Cortex of kidney (tissue), 1 donor: ENCODE measurements around the gene CCDC7.
"Not testable (repeated sequence)": the region's sequence is repeated elsewhere in the genome, so short reads cannot be mapped to it uniquely, and the experiment has no call there.

Experiments
- DNase-seq: peaks from one replicate; lab custom pipeline; 2025; lab: John Stamatoyannopoulos, UW

CCDC7 gene

GRCh38 chr10:32887481-32887880, 441.5 kb downstream of the CCDC7 start:
- no peak for DNase-seq

- DNase-seq = no peak
Measured at GRCh38 chr10:32888161-32888927, 442.4 kb downstream of the CCDC7 start.

GRCh38 chr10:32889631-32890212, 443.8 kb downstream of the CCDC7 start:
- DNase-seq = no peak

GRCh38 chr10:32890444-32890843, 444.5 kb downstream of the CCDC7 start:
- no peak for DNase-seq

DNA sequence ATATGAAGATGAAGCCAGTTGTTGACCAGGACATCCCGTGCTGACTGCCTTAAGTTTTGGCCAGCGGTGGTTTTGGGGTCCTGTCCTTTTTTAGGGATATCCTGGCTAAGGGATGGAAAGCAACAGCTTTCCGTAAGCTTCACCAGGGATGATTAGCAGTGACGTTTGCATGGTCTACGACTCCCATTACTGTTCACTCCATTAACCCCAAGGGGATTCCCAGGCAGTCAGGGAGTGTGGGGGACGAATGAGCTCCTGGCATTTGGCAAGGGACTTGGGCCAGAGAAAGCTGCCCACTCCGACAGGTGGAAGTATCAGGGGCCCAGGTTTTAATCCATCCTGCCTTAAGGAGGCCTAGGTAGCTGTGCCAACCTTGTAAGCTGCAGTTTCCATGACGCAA, 445.3 kb downstream of the CCDC7 start:
- DNase-seq = no peak

GRCh38 chr10:32893434-32893833, 447.5 kb downstream of the CCDC7 start:
- no peak for DNase-seq

GRCh38 chr10:32893916-32894664, 448.1 kb downstream of the CCDC7 start:
- no peak for DNase-seq

DNA sequence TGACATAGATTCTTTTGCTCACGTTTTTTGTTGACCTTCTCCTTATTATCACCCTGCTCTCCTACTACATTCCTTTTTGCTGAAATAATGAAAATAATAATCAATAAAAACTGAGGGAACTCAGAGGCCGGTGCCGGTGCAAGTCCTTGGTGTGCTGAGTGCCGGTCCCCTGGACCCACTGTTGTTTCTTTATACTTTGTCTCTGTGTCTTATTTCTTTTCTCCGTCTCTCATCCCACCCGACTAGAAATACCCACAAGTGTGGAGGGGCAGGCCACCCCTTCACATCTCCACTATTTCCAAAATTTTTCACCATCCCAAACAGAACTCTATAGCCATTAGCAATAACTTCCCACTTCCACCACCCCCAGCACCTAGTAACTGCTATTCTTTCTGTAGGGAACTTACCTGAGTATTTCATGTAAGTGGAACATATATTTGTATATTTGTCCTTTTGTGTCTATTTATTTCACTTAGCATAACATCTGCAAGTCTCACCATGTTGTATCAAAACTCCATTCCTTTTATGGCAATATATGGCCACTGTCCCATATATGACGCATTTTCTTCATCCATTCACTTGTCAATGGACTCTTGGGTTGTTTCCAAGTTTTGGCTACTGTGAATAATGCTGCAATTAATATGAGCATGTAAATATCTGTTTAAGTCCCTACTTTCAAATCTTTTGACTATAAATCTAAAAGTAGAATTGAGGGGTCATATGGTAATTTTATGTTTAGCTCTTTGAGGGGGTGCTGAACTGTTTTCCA, 449.4 kb downstream of the CCDC7 start:
- not testable (repeated sequence) for DNase-seq

GRCh38 chr10:32901815-32902214, 455.9 kb downstream of the CCDC7 start:
- no peak for DNase-seq

- no peak for DNase-seq
Measured at GRCh38 chr10:32905466-32905865, 459.5 kb downstream of the CCDC7 start.

GRCh38 chr10:32906595-32906994, 460.7 kb downstream of the CCDC7 start:
- DNase-seq = no peak

DNA sequence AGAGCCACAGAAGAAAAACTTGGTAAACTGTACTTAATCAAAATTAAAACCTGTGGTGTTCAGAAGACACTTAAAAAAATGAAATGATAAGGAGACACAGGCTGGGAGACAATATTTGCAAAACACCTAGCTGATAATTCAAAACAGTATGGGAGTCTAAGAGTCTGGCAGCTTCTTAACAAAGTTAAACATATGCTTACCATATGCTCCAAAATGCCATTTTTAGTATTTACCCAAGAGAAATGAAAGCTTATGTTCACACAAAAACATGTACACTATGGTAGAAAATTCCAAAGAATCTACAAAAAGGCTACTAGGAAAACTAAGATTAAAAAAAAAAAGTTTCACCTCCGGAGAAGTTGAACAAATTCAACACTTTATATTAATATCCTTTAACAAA, 463.5 kb downstream of the CCDC7 start:
- no peak for DNase-seq

GRCh38 chr10:32909970-32910369, 464.0 kb downstream of the CCDC7 start:
- not testable (repeated sequence) for DNase-seq

GRCh38 chr10:32911285-32912016, 465.5 kb downstream of the CCDC7 start:
- no peak for DNase-seq

DNA sequence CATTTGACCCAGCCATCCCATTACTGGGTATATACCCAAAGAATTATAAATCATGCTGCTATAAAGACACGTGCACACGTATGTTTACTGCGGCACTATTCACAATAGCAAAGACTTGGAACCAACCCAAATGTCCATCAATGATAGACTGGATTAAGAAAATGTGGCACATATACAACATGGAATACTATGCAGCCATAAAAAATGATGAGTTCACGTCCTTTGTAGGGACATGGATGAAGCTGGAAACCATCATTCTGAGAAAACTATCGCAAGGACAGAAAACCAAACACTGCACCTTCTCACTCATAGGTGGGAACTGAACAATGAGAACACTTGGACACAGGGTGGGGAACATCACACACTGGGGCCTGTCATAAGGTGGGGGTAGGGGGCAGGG, 471.9 kb downstream of the CCDC7 start:
- not testable (repeated sequence) for DNase-seq

DNA sequence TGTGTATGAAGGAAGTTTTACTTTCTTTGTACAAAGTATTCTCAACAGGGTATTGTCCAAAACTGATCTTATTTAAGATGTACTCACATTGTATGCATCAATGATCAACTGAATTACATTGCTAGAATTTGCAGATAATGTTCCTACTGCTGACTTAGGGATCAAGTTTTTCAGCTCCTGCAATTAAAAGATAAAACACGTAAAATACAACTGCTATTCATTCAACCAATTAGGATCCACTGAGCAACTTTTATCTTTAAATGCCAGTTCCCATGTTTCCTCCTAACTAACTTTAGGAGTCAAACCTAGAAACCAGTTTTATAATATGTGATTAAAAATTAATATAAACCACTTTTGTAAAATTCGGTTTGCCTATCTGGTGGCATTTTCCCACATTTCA, 476.2 kb downstream of the CCDC7 start:
- no peak for DNase-seq

- DNase-seq = no peak
Measured at GRCh38 chr10:32923134-32923533, 477.2 kb downstream of the CCDC7 start.

GRCh38 chr10:32923849-32924248, 477.9 kb downstream of the CCDC7 start:
- DNase-seq = no peak
